H1 (cell line): ENCODE results near the gene CHMP6. TPM values are rescaled to one million over a fixed set of nuclear protein-coding genes. Genes with fewer than 3 reads are reported as not detected.
A peak's percentile ranks its signal among the peaks of the same experiment; 100 is the strongest.

Source experiments
- CTCF ChIA-PET: fragments of 300-600 bp; sonication (Branson Sonifier 250); formaldehyde crosslinking; loops from one replicate; lab custom pipeline; 2021; ENCODE audit not compliant: partially characterized antibody; lab: Charles Lee
- POLR2A ChIA-PET: fragments of 300-600 bp; sonication (Branson Sonifier 250); formaldehyde crosslinking; loops from one replicate; lab custom pipeline; 2021; ENCODE audit warnings: inconsistent platforms; ENCODE audit not compliant: partially characterized antibody; lab: Charles Lee
- DNase-seq, 2 experiments: peaks; one replicate each; pipeline versions ENCODE4 v3.0.0 to v3.0.0-alpha.2; 2010 to 2022; ENCODE audit warnings: low spot score in 2 of 2, low read depth in 1 of 2, mixed read lengths in 1 of 2
- FAIRE-seq: peaks from 2 replicates; lab custom pipeline; 2011; peaks lifted over from hg19 to GRCh38; lab: Jason Lieb, UNC
- H2AFZ ChIP-seq: 2 replicates; pipeline ENCODE4 v1.8.1; 2012; ENCODE audit warnings: low read length, inconsistent platforms
- H2AK5ac ChIP-seq: 2 replicates; pipeline ENCODE4 v1.6.1; 2013; ENCODE audit warnings: low read depth, low read length
- H2BK120ac ChIP-seq: replicated peaks from 2 replicates; pipeline ENCODE3; 2013; ENCODE audit warnings: low read depth, low read length, inconsistent platforms
- H2BK12ac ChIP-seq: 2 replicates; pipeline ENCODE4 v1.6.1; 2013; ENCODE audit warnings: low read depth, low read length
- H2BK15ac ChIP-seq: 2 replicates; pipeline ENCODE4 v1.6.1; 2013; ENCODE audit warnings: low read length
- H2BK20ac ChIP-seq: 2 replicates; pipeline ENCODE4 v1.6.1; 2013; ENCODE audit warnings: low read length
- H2BK5ac ChIP-seq: 2 replicates; pipeline ENCODE4 v1.6.1; 2013; ENCODE audit warnings: low read depth, low read length
- H3K14ac ChIP-seq: 2 replicates; pipeline ENCODE4 v1.6.1; 2013; ENCODE audit warnings: inconsistent platforms; ENCODE audit not compliant: insufficient read length
- H3K18ac ChIP-seq: 2 replicates; pipeline ENCODE4 v1.6.1; 2013; ENCODE audit warnings: low read length; ENCODE audit errors: extremely low read depth
- H3K23ac ChIP-seq: 2 replicates; pipeline ENCODE4 v1.6.1; 2013; ENCODE audit warnings: inconsistent platforms; ENCODE audit not compliant: insufficient read length
- H3K23me2 ChIP-seq: 2 replicates; pipeline ENCODE4 v1.6.1; 2013; ENCODE audit warnings: low read depth, low read length
- H3K27ac ChIP-seq: 2 replicates; pipeline ENCODE4 v1.6.1; 2011; ENCODE audit warnings: low read depth, low read length, inconsistent platforms
- H3K27me3 ChIP-seq, 4 experiments: replicated peaks in 1 of 4; 1 replicate in 1 of 4; 2 replicates in 3 of 4; pipeline versions ENCODE4 v1.6.1 to v1.8.1; 2011 to 2013; ENCODE audit warnings: low read length in 3 of 4, mild to moderate bottlenecking in 3 of 4, inconsistent platforms in 2 of 4, mixed read lengths in 2 of 4, moderate library complexity in 1 of 4; ENCODE audit not compliant: control insufficient read depth in 3 of 4, insufficient read depth in 3 of 4; ENCODE audit errors: extremely low read depth in 1 of 4
- H3K36me3 ChIP-seq, 4 experiments: 2 replicates each; pipeline versions ENCODE4 v1.6.1 to v1.8.1; 2011 to 2013; ENCODE audit warnings: mild to moderate bottlenecking in 4 of 4, low read length in 3 of 4, moderate library complexity in 2 of 4, control low read depth in 1 of 4, inconsistent platforms in 1 of 4; ENCODE audit not compliant: insufficient read depth in 4 of 4, control insufficient read depth in 2 of 4
- H3K4ac ChIP-seq: replicated peaks from 2 replicates; pipeline ENCODE3; 2013; ENCODE audit warnings: low read length, low read depth, mixed read lengths, inconsistent platforms; ENCODE audit not compliant: insufficient read length
- H3K4me1 ChIP-seq, 4 experiments: replicated peaks in 1 of 4; 1 replicate in 1 of 4; 2 replicates in 3 of 4; pipeline versions ENCODE4 v1.6.1 to v1.8.1; 2011 to 2013; ENCODE audit warnings: low read length in 3 of 4, inconsistent platforms in 2 of 4, mixed read lengths in 1 of 4; ENCODE audit not compliant: insufficient read depth in 4 of 4, control insufficient read depth in 3 of 4
- H3K4me2 ChIP-seq, 2 experiments: 2 replicates each; pipeline versions ENCODE4 v1.6.1 to v1.8.1; 2011 to 2013; ENCODE audit warnings: low read depth in 2 of 2, low read length in 2 of 2, control low read depth in 1 of 2, inconsistent platforms in 1 of 2, mild to moderate bottlenecking in 1 of 2; ENCODE audit not compliant: insufficient read depth in 1 of 2
- H3K4me3 ChIP-seq, 4 experiments: fragments of 200-600, 300-600 bp in 1 of 4; sonication (generic), shearing (Covaris generic), sonication (Bioruptor Twin) in 1 of 4; 2 replicates each; pipeline versions ENCODE4 v1.5.1 to v1.8.1; 2011 to 2016; ENCODE audit warnings: low read length in 4 of 4, low read depth in 3 of 4, control low read depth in 2 of 4, inconsistent platforms in 2 of 4, mild to moderate bottlenecking in 2 of 4, mixed read lengths in 1 of 4, moderate library complexity in 1 of 4; ENCODE audit not compliant: insufficient read depth in 2 of 4; ENCODE audit errors: extremely low read depth in 1 of 4
- H3K56ac ChIP-seq: replicated peaks from 2 replicates; pipeline ENCODE3; 2013; ENCODE audit warnings: low read depth, mild to moderate bottlenecking, mixed read lengths, low read length, inconsistent platforms; ENCODE audit not compliant: insufficient read length
- H3K79me1 ChIP-seq: 2 replicates; pipeline ENCODE4 v1.6.1; 2013; ENCODE audit warnings: low read depth, low read length, control low read depth
- H3K79me2 ChIP-seq, 2 experiments: 2 replicates each; pipeline versions ENCODE4 v1.6.1 to v1.8.1; 2012 to 2013; ENCODE audit warnings: low read length in 2 of 2, mild to moderate bottlenecking in 2 of 2, inconsistent platforms in 1 of 2; ENCODE audit not compliant: insufficient read depth in 2 of 2, control insufficient read depth in 1 of 2
- H3K9ac ChIP-seq, 4 experiments: replicated peaks in 1 of 4; 1 replicate in 1 of 4; 2 replicates in 3 of 4; pipeline versions ENCODE4 v1.6.1 to v1.8.1; 2011 to 2013; ENCODE audit warnings: low read depth in 3 of 4, low read length in 3 of 4, control low read depth in 2 of 4, mild to moderate bottlenecking in 2 of 4, moderate library complexity in 2 of 4, inconsistent platforms in 1 of 4; ENCODE audit errors: extremely low read depth in 1 of 4
- H3K9me3 ChIP-seq, 2 experiments: 2 replicates each; pipeline versions ENCODE4 v1.6.1 to v1.8.1; 2012 to 2013; ENCODE audit warnings: mild to moderate bottlenecking in 2 of 2, moderate library complexity in 2 of 2, control low read depth in 1 of 2, inconsistent platforms in 1 of 2, low read depth in 1 of 2, low read length in 1 of 2, mixed read lengths in 1 of 2; ENCODE audit not compliant: insufficient read depth in 2 of 2
- H4K20me1 ChIP-seq, 2 experiments: replicated peaks in 1 of 2; 2 replicates each; pipeline versions ENCODE3 to v1.8.1; 2011 to 2013; ENCODE audit warnings: inconsistent platforms in 2 of 2, low read length in 2 of 2, mild to moderate bottlenecking in 1 of 2; ENCODE audit not compliant: insufficient read depth in 2 of 2, control insufficient read depth in 1 of 2
- H4K5ac ChIP-seq: 2 replicates; pipeline ENCODE4 v1.6.1; 2013; ENCODE audit warnings: low read length, low read depth, mixed read lengths, inconsistent platforms; ENCODE audit not compliant: insufficient read length
- H4K8ac ChIP-seq: 2 replicates; pipeline ENCODE4 v1.8.0; 2013; ENCODE audit warnings: mild to moderate bottlenecking, moderate library complexity, low read length, inconsistent platforms; ENCODE audit not compliant: insufficient read depth; ENCODE audit errors: extremely low read depth
- H4K91ac ChIP-seq: replicated peaks from 2 replicates; pipeline ENCODE3; 2013; ENCODE audit warnings: low read length, mixed read lengths, inconsistent platforms; ENCODE audit not compliant: insufficient read length
- KDM1A ChIP-seq: fragments of 200-600, 300-600 bp; sonication (generic); IDR thresholded peaks from 2 replicates; pipeline ENCODE4 v1.7.1; 2016; ENCODE audit warnings: mild to moderate bottlenecking, low read length, borderline replicate concordance
- KDM4A ChIP-seq: IDR thresholded peaks from one replicate; pipeline ENCODE4 v1.7.1; 2012; ENCODE audit warnings: low read depth, mild to moderate bottlenecking, moderate library complexity, low read length, inconsistent platforms; ENCODE audit not compliant: severe bottlenecking
- SP1 ChIP-seq: IDR thresholded peaks from 2 replicates; pipeline ENCODE4 v1.6.1; 2011; ENCODE audit warnings: low read depth, low read length
- YY1 ChIP-seq: IDR thresholded peaks from 2 replicates; pipeline ENCODE4 v1.6.1; 2011; ENCODE audit warnings: low read depth, mild to moderate bottlenecking, low read length
- WGBS, 2 experiments: shearing (Covaris generic) in 1 of 2; methylation state at CpG; one replicate each; pipeline versions ENCODE4 v1.1.6 to v1.1.7; 2013 to 2015; ENCODE audit warnings: low lambda C conversion rate in 2 of 2, mixed read lengths in 2 of 2, inconsistent platforms in 1 of 2, low coverage in 1 of 2, missing lambda C conversion rate in 1 of 2; ENCODE audit not compliant: insufficient replicate concordance in 2 of 2, insufficient coverage in 1 of 2, insufficient read length in 1 of 2; ENCODE audit errors: extremely low coverage in 1 of 2, missing lambda C conversion rate in 1 of 2; 5-methylcytosine and 5-hydroxymethylcytosine counted together
- polyA plus RNA-seq, 7 experiments: library from polyadenylated mRNA; depleted of rRNA in 3 of 7; stranded (reverse) in 5 of 7; unstranded in 2 of 7; fragments of >200 nt in 5 of 7; fragments of 200-250 nt in 2 of 7; gene quantifications; 1 replicate in 5 of 7; 2 replicates in 1 of 7; 4 replicates in 1 of 7; pipeline versions ENCODE4 v1.2.1 to v1.2.3, GENCODE V29; 2011 to 2013; ENCODE audit warnings: missing spikeins in 2 of 7, mixed read lengths in 2 of 7
- total RNA-seq: library from RNA; stranded (reverse); fragmentation: NEBNext Ultra II Directional; extraction: Animal tissue kit (Norgen Biotek cat#: 25700); gene quantifications from 2 replicates; pipeline ENCODE4 v1.2.1, GENCODE V29; 2021

Gene CHMP6
- total and polyA plus RNA-seq, 2 of the 8 experiments (the other 6 are each of a cell fraction or from before 2014, with no cell fraction given) = 15.7 to 24.3 TPM

GRCh38 chr17:81009136-81009535 lies 17.5 kb downstream of the CHMP6 start:
- TF ChIP-seq SP1 = no peak
- TF ChIP-seq YY1 = no peak
- TF ChIP-seq KDM1A = no peak
- no peak for TF ChIP-seq KDM4A
- Histone ChIP-seq H4K8ac (peak overlapping the region; percentile 71; the same call in 1 of the 2 replicates), H3K4me1 (peaks cover 0 to 4% (median 0%) of the 10 kb centered on the region in 4 experiments; a peak in 1 of 7 replicates), H3K18ac (no peak overlapping the region), H3K56ac (no peak overlapping the region), H2BK15ac (no peak overlapping the region), H2AFZ (no peak overlapping the region), H3K79me2 (no peaks in the 10 kb centered on the region), H3K27me3 (peaks cover 7 to 12% (median 9%) of the 10 kb centered on the region in 4 experiments; a peak in 6 of 7 replicates), H3K4ac (no peak overlapping the region), H3K14ac (no peak overlapping the region), H2BK20ac (no peak overlapping the region), H3K79me1 (no peaks in the 10 kb centered on the region), H3K4me3 (no peak overlapping the region), H3K27ac (no peak overlapping the region), H3K9ac (no peak overlapping the region), H3K9me3 (peaks cover 9 to 12% of the 10 kb centered on the region in 2 experiments), H4K20me1 (peaks cover 0 to 2% of the 10 kb centered on the region in 2 experiments), H2BK120ac (no peak overlapping the region), H2BK12ac (no peak overlapping the region), H3K23ac (no peak overlapping the region), H2BK5ac (no peak overlapping the region), H2AK5ac (no peak overlapping the region), H3K4me2 (no peak overlapping the region), H3K23me2 (peaks cover 2% of the 10 kb centered on the region; the same call in 1 of the 2 replicates), H4K91ac (no peak overlapping the region), H4K5ac (no peak overlapping the region), H3K36me3 (no peaks in the 10 kb centered on the region)
- no peak for DNase-seq
- ChIA-PET POLR2A (interaction anchor here (1.1 to 2.1 kb wide), 2 partner anchors 10 to 26 kb away, joined by 4 to 6 read pairs; partner anchors contain the start of gene BAIAP2), CTCF (interaction anchor here (1.0 to 4.6 kb wide), 3 partner anchors 10 to 15 kb away, joined by 3 to 29 read pairs (median 3); no protein-coding TSS in a partner anchor)
- FAIRE-seq = no peak
- 92% methylated on average over 13 of the region's 14 CpGs; no CpG with 5 or more reads in 1 of the 2 experiments for WGBS, 2 experiments
